Measurements from ENCODE around the gene ATP13A3. TPM values are rescaled to one million over a fixed set of nuclear protein-coding genes. Genes with fewer than 3 reads are reported as not detected.
A peak's percentile ranks its signal among the peaks of the same experiment; 100 is the strongest.

The ATP13A3 gene
- total and polyA plus RNA-seq, 7 donors = 10.9 to 82.7 (median 50.4) TPM

DNA sequence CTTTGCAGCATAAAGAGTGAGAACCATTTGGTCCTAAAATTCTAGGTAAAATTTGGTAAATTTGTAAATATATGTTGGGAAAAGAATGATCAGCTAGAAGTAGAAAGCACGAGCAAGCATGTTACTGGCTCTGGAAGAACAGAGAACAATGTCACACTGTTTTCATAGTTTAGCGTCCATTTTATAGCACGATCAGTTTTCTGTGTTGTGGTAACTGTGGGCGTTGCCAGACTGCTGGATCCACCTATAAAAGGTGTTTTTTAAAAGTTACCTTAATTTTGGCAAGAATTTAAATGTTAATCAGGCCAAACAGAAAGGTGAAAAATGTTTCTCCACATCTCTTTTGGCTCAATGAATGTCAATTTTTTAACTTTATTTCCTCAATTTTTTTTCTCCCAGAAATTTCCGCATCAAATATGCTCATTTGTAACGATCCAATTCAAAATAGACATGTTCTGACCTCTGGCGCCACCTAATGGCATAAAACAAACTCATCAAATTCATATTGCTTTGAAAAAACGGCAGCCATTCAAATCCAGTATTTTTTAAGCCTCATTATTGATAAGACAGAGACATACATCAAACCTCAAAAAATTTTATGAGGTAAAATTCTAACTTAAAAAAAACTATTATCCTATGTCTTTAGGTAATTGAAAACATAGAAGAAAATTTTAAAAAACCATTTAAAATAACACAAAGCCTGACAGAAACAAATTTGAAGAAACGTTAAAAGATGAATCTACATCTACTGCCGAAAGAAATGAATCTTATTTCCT lies 82.2 kb downstream of the ATP13A3 start:
- Histone ChIP-seq H3K4me3 (no peak overlapping the region), H3K9me3 (no peaks in the 10 kb centered on the region), H3K4me1 (no peaks in the 10 kb centered on the region), H3K27ac (no peak overlapping the region), H3K36me3 (peaks cover 0 to 20% (median 2%) of the 10 kb centered on the region in 4 donors), H3K27me3 (peaks cover 0 to 7% (median 5%) of the 10 kb centered on the region in 3 donors)
- no peak for DNase-seq
- TF ChIP-seq POLR2AphosphoS5 (IDR thresholded peaks at IDR 0.05) = no peak
- TF ChIP-seq, protein P1, sequence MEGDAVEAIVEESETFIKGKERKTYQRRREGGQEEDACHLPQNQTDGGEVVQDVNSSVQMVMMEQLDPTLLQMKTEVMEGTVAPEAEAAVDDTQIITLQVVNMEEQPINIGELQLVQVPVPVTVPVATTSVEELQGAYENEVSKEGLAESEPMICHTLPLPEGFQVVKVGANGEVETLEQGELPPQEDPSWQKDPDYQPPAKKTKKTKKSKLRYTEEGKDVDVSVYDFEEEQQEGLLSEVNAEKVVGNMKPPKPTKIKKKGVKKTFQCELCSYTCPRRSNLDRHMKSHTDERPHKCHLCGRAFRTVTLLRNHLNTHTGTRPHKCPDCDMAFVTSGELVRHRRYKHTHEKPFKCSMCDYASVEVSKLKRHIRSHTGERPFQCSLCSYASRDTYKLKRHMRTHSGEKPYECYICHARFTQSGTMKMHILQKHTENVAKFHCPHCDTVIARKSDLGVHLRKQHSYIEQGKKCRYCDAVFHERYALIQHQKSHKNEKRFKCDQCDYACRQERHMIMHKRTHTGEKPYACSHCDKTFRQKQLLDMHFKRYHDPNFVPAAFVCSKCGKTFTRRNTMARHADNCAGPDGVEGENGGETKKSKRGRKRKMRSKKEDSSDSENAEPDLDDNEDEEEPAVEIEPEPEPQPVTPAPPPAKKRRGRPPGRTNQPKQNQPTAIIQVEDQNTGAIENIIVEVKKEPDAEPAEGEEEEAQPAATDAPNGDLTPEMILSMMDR (IDR thresholded peaks at IDR 0.05) = peak; percentile 19 to 71 (median 59)
- TF ChIP-seq POLR2A (IDR thresholded peaks at IDR 0.05) = no peak
- TF ChIP-seq EP300 (IDR thresholded peaks at IDR 0.05) = no peak
- intact Hi-C loops (cut with DNase I) = loop anchor here (1.0 to 2.0 kb wide), 2 partner anchors 71 to 624 kb away; no protein-coding TSS in a partner anchor
- 19 to 40% methylated on average over 10 of the region's 10 CpGs for WGBS, 2 donors

DNA sequence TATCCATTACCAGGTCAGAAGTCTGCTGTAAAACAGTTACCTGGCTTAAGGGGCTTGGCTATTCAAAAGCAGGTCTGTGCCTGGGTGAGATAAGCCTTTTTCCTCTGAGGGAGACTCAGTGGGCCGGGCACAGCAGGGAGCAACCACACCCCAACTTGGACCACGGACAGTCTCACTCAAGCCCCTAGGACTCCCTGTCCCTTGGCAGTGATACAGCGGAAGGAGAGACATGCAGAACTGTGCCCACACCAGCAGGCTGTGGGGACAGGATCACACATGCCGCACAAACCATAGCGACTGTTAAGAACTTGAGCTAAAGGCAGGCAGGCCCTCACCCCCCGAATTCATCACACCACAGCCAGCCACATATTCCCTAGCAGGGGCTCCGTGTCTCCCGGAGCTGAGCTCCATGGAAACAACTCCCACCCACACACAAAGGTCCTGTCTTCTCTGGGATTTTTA lies 84.9 kb downstream of the ATP13A3 start:
- TF ChIP-seq, protein P1 (IDR thresholded peaks at IDR 0.05) = no peak
- no peak for TF ChIP-seq EP300 (IDR thresholded peaks at IDR 0.05)
- no peak for TF ChIP-seq POLR2A (IDR thresholded peaks at IDR 0.05)
- no peak for TF ChIP-seq POLR2AphosphoS5 (IDR thresholded peaks at IDR 0.05)
- Histone ChIP-seq H3K27ac (no peak overlapping the region), H3K36me3 (peaks cover 0 to 7% (median 2%) of the 10 kb centered on the region in 4 donors), H3K27me3 (peaks cover 0 to 33% (median 19%) of the 10 kb centered on the region in 3 donors), H3K4me3 (no peak overlapping the region), H3K9me3 (no peaks in the 10 kb centered on the region), H3K4me1 (peaks cover 0 to 18% (median 15%) of the 10 kb centered on the region in 4 donors)
- DNase-seq = no peak
- intact Hi-C loops (cut with DNase I) = no loop called here
- 86 to 87% methylated on average over 8 of the region's 8 CpGs for WGBS, 2 donors

DNA sequence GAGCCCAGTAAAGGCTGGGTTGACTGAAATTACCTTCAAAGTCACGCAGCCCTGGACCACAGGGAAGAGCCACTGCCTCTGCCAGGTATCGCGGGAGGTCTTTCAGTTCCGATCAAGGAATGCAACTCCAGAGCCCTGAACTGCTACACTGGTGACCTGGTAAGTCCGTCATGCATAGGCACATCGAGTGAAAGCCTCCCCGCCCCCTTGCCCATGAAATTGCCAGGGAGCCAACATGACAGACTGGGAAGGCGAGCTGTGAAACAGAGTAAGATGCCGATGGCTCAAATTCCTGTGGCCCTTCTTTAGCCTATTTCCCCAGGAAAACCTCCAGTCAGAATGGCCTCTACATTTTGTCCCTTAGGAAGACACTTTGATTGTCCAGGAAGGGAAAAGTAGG lies 85.5 kb downstream of the ATP13A3 start:
- Histone ChIP-seq H3K27me3 (peaks cover 0 to 38% (median 19%) of the 10 kb centered on the region in 3 donors), H3K4me3 (no peak overlapping the region), H3K9me3 (no peaks in the 10 kb centered on the region), H3K27ac (no peak overlapping the region), H3K4me1 (peaks cover 0 to 23% (median 20%) of the 10 kb centered on the region in 4 donors), H3K36me3 (peaks cover 0 to 7% (median 2%) of the 10 kb centered on the region in 4 donors)
- DNase-seq = no peak
- TF ChIP-seq POLR2A (IDR thresholded peaks at IDR 0.05) (no peak), EP300 (IDR thresholded peaks at IDR 0.05) (no peak), POLR2AphosphoS5 (IDR thresholded peaks at IDR 0.05) (no peak)
- TF ChIP-seq, protein P1 (IDR thresholded peaks at IDR 0.05) = no peak
- intact Hi-C loops (cut with DNase I) = no loop called here
- 93 to 95% methylated on average over 9 of the region's 9 CpGs for WGBS, 2 donors

DNA sequence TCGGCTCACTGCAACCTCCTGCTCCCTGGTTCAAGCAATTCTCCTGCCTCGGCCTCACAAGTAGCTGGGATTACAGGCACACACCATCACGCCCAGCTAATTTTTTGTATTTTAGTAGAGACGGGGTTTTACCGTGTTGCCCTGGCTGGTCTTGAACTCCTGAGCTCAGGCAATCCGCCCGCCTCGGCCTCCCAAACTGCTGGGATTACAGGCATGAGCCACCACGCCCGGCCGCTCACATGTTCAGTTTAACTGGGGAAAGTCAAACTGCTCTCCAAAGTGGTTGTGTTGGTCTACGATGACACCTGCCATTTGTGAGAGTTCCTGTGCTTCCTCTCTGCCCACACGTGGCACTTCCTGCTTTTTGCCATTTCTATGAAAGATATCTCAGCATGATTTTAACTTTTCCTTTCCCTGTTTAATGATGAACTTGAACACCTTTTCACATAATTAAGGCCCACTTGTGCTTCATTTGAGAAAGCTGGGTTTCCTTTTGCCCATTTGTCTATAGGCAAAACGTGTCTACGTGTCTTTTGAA lies 86.9 kb downstream of the ATP13A3 start:
- H3K4me1 ChIP-seq = peaks cover 0 to 30% (median 23%) of the 10 kb centered on the region in 4 donors
- 85 to 87% methylated on average over 15 of the region's 15 CpGs for WGBS, 2 donors

More for the DNA sequence above, 86.9 kb downstream of the ATP13A3 start:
- no peaks in the 10 kb centered on the region for H3K9me3 ChIP-seq
- TF ChIP-seq EP300 (IDR thresholded peaks at IDR 0.05) (no peak), POLR2AphosphoS5 (IDR thresholded peaks at IDR 0.05) (no peak), POLR2A (IDR thresholded peaks at IDR 0.05) (no peak)
- TF ChIP-seq, protein P1 (IDR thresholded peaks at IDR 0.05) = no peak
- H3K27ac ChIP-seq = no peak overlapping the region
- intact Hi-C loops (cut with DNase I) = loop anchor here (1.0 kb wide), 1 partner anchor 34 kb away; no protein-coding TSS in a partner anchor
- no peak for DNase-seq
- H3K36me3 ChIP-seq = no peaks in the 10 kb centered on the region
- peaks cover 0 to 38% (median 19%) of the 10 kb centered on the region in 3 donors for H3K27me3 ChIP-seq
- no peak overlapping the region for H3K4me3 ChIP-seq
